ENCODE data around the gene PRKCB. TPM values are rescaled to one million over a fixed set of nuclear protein-coding genes. Genes with fewer than 3 reads are reported as not detected.
"Not testable (repeated sequence)": the region's sequence is repeated elsewhere in the genome, so short reads cannot be mapped to it uniquely, and the experiment has no call there.

Gene PRKCB
- total RNA-seq, 1 donor from 2014 or later = 79.4 TPM

DNA sequence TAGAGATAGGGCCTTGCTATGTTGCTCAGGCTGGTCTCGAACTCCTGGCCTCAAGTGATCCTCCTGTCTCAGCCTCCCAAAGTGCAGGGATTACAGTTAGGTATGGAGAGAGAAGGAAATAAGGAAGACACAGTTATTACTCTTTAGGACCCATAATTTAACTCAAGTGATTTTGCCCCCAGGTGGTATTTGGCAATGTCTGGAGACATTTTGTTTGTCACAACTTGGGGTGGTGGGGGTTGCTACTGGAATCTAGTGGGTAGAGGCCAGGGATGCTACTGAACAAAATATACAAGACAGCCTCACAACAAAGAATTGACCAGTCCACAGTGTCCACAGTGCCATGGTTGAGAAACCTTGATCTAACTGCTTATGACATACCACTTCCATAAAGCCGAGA is 64.1 kb downstream of the PRKCB start:
- intact Hi-C loops (cut with micrococcal nuclease) = no loop called here

- intact Hi-C loops (cut with micrococcal nuclease) = no loop called here
These were observed 64.8 kb downstream of the PRKCB start for GRCh38 chr16:23900480-23901177.

GRCh38 chr16:23901178-23902033 is 65.6 kb downstream of the PRKCB start:
- intact Hi-C loops (cut with micrococcal nuclease) = no loop called here

GRCh38 chr16:23902034-23902747 is 66.4 kb downstream of the PRKCB start:
- intact Hi-C loops (cut with micrococcal nuclease) = no loop called here

GRCh38 chr16:23902748-23903414 is 67.1 kb downstream of the PRKCB start:
- intact Hi-C loops (cut with micrococcal nuclease) = no loop called here

DNA sequence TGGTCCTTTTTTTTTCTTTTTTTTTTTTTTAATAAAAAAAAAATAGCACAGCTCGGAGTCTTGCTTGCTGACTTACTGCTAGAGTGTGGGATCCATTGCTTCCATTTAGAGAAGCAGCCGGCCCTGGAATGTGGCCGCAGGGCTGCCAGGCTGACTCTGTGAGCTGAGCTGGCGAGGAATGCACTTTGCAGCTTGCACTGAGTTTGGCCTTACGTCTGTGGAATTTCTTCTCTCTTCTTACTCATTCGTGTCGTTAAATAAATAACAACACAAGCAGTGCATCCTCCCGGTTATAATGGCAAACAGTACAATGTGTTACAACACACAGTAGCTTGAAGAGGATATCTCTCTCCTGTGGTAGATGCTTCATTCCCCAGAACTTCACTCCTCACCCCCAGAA is 69.2 kb downstream of the PRKCB start:
- intact Hi-C loops (cut with micrococcal nuclease) = no loop called here

DNA sequence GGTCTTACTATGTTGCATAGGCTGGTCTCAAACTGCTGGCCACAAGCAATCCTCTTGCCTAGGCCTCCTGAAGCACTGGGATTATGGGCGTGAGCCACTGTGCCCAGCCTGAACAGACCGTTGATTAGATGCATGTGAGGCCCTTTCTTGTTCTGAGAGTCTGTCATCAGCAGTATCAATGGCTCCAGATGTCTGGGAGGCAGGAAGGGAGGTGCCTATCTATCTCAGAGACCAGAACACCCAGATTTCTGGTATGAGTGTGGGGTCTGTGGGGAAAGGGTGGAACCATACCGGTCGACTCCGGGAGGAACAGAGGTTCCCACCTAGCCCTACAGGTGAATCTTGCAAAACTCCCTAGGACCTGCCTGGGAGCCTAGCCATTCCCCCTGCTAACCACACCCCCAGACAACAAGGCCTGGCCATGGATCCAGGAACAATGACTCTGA is 71.7 kb downstream of the PRKCB start:
- intact Hi-C loops (cut with micrococcal nuclease) = no loop called here

DNA sequence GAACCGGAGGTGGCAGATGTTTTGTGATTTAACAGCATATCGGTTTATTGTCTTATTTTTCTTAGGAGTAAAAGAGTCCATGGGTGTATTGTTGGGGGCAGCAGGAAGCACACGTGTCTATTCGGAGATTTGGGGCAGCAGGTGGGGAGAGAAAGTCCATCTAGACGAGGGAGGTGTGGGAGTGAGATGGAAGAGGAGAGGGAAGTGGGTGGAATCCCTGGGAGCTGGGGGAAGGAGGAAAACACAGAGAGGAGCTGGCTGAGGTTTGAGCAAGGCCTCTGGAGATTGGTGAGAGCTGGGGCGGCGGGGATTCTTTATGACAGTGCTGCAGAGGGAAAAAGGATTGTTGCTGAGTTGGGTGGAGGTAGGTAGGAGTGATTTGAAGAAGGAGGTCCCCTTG is 72.1 kb downstream of the PRKCB start:
- intact Hi-C loops (cut with micrococcal nuclease) = no loop called here

DNA sequence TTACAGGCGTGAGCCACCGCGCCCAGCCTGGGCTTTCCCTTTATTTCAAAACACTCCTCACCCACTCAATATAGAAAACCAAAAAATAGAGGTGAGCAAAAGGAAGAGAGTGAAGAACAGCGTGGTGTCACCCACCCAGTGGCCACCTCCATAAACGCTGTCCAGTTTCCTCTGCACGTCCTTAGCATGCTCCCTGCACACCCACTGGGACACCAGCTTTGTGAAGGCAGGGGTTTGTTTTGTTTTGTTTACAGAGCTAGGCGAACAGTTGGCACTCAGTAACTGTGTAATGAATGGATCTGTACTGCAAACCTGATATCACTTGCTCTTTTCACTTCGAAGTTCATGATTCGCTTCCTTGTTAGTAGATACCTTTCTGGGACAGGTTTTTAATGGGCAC is 73.0 kb downstream of the PRKCB start:
- intact Hi-C loops (cut with micrococcal nuclease) = no loop called here

DNA sequence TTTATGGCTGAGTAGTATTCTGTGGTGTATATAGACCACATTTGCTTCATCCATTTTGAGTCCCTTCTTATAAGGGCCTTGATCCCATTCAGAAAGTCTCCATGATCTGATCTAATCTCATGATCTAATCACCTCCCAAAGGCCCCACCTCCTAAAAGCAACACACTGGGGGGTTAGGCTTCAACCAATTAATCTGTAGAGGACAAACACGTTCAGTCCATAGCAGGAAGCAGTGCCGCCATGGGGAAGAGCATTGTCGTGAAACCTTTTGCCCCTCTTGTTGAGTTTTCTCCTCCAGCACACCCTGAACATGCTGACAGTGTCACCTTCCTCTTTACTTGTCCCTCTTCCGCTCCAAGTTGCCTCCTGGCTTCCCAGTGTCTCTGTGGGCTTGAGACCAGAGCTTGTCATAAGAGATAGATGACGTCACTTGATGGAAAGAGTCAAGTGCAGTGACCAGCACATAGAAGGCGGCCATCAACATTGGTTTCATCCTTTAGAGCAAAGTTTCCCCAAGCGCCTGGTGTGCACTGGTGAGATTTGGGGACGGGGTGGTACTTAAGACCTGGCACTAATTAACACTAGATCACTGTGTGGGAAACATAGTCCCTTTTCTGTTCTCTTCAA is 74.1 kb downstream of the PRKCB start:
- intact Hi-C loops (cut with micrococcal nuclease) = no loop called here

DNA sequence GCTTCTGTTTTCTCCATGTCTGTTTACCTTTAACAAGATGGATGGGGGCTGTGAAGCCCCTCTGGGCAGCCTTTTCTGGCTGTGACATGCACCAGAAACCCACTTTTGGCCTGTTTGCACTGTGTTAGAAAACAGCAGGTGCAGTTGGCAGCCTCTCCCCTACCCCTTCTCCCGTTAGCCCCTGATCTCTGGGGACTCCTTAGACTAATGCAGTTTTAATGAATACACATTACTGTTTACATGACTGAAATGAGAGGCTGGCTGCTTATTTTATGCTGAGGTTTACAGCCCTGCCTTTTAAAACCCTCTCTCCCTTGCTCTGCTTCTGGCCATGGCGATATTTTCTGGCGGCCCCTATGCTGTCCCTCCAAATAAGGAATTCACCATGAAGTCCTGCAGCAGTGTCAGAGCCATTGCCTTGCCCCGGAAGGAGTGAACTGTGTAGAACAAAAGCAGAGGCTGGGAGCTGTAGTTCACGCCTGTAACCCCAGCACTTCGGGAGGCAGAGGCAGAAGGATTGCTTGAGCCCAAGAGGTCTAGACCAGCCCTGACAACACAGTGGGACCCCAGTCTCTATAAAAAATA is 79.3 kb downstream of the PRKCB start:
- intact Hi-C loops (cut with micrococcal nuclease) = no loop called here

DNA sequence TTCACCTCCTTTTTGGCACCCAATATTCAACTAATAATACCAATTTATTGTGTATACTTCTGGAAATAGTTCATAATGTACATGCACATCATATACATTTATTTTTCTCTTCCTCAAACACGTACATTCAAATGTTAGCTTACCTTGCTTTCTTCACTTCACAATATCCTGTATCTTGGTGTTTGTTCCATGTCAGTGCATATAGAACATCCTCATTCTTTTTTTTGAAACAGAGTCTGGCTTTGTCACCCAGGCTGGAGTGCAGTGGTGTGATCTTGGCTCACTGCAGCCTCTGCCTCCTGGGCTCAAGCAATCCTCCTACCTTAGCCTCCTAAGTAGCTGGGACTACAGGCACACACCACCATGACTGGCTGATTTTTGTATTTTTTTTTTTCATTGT is 80.8 kb downstream of the PRKCB start:
- intact Hi-C loops (cut with micrococcal nuclease) = not testable (repeated sequence)

- intact Hi-C loops (cut with micrococcal nuclease) = no loop called here
These were observed 81.8 kb downstream of the PRKCB start for GRCh38 chr16:23917621-23918020.

DNA sequence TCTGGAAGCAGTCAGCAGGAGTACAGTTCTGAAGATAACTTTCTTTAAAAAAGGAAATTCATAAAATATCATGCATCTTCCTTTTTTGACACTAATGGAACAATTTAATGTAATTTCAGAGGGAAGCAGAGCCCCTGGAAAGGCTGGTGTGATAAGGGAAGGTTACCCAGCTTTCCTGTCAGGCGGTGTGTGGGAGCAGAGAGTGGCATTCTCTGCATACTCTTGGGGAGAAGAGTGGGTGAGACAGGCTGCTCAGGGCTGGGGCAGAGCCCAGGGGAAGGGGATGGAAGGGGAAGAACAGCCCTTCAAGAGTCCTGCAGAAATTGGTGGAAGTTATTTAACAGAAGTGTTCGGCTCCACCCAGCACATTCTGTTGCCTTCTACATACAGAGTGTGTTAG is 84.7 kb downstream of the PRKCB start:
- intact Hi-C loops (cut with micrococcal nuclease) = no loop called here

GRCh38 chr16:23920899-23921298 is 85.1 kb downstream of the PRKCB start:
- intact Hi-C loops (cut with micrococcal nuclease) = no loop called here

- intact Hi-C loops (cut with micrococcal nuclease) = no loop called here
These were observed 86.6 kb downstream of the PRKCB start for GRCh38 chr16:23922406-23922805.

DNA sequence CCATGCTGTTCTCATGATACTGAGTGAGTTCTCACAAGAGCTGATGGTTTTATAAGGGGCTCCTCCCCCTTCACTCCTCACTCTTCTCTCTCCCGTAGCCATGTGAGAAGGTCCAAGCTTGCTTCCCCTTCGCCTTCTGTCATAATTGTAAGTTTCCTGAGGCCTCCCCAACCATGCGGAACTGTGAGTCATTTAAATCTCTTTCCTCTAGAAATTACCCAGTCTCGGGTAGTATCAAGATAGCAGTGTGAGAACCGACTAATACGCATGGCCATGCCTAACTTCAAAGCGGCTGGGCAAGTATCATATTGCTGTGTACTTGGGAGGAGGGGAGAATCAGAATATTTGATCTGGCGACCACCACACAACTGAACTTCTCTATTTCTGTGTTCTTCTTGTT is 88.3 kb downstream of the PRKCB start:
- intact Hi-C loops (cut with micrococcal nuclease) = no loop called here

GRCh38 chr16:23927796-23928195 is 92.0 kb downstream of the PRKCB start:
- intact Hi-C loops (cut with micrococcal nuclease) = no loop called here

GRCh38 chr16:23929237-23929636 is 93.5 kb downstream of the PRKCB start:
- intact Hi-C loops (cut with micrococcal nuclease) = no loop called here

DNA sequence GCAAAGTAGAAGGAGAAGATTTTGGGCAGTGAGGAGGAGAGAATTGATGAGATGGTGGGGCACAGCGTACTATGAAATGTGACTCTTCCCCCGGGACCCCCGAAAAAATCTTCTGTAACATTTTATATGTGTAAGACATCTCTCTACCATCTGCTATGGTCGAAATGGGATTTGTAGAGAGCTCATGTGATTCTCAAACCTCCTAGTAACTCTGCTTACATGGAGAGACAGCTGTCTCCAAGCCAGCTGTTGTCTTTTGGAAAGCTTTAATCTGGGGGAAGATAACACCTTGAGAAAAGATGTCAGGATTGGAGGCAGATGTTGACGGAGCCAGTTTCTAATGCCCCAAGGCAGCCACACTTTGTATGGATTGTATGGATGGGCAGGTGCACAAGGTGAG is 94.1 kb downstream of the PRKCB start:
- intact Hi-C loops (cut with micrococcal nuclease) = no loop called here

DNA sequence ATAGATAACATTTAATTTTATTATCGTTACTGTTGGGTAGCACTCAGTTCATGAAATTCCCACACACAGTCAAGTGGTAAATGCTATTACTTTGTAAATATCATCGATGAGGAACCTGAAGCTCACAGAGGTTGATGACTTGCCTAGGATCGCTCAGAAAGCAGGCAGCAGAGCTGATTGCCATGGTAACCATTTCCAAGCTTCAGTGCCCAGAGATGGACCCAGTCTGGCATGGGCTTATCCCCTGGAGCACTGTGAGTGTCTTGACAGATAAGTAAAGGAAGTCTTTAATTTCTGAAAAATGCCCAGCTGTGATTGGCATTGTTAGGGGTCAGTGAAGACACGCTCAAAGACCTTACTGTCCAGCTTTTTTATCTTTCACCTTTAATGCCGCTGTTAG is 95.0 kb downstream of the PRKCB start:
- intact Hi-C loops (cut with micrococcal nuclease) = no loop called here
